Measurements from ENCODE around the gene PHF2.

Gene PHF2

GRCh38 chr9:93679536-93680442 lies 103.4 kb downstream of the PHF2 start:
- in situ Hi-C loops (cut with MboI; ENCODE audit: low pct_unique_long_range_greater_than_20kb, low sequenced_read_pairs) = loop anchor here (10.0 to 25.0 kb wide), 3 partner anchors 92 to 533 kb away; partner anchors contain the start of gene PHF2
- no peak for DNase-seq

GRCh38 chr9:93680443-93681268 lies 104.3 kb downstream of the PHF2 start:
- in situ Hi-C loops (cut with MboI; ENCODE audit: low pct_unique_long_range_greater_than_20kb, low sequenced_read_pairs) = loop anchor here (10.0 to 25.0 kb wide), 3 partner anchors 93 to 532 kb away; partner anchors contain the start of gene PHF2
- DNase-seq = no peak

- in situ Hi-C loops (cut with MboI; ENCODE audit: low pct_unique_long_range_greater_than_20kb, low sequenced_read_pairs) = loop anchor here (10.0 to 25.0 kb wide), 3 partner anchors 94 to 531 kb away; partner anchors contain the start of gene PHF2
- no peak for DNase-seq
Measured at GRCh38 chr9:93681269-93682154, 105.1 kb downstream of the PHF2 start.

- in situ Hi-C loops (cut with MboI; ENCODE audit: low pct_unique_long_range_greater_than_20kb, low sequenced_read_pairs) = loop anchor here (10.0 to 25.0 kb wide), 3 partner anchors 95 to 530 kb away; partner anchors contain the start of gene PHF2
- DNase-seq = peak; percentile 73
Measured at GRCh38 chr9:93682155-93682968, 106.0 kb downstream of the PHF2 start.

- in situ Hi-C loops (cut with MboI; ENCODE audit: low pct_unique_long_range_greater_than_20kb, low sequenced_read_pairs) = loop anchor here (10.0 to 25.0 kb wide), 3 partner anchors 96 to 529 kb away; partner anchors contain the start of gene PHF2
- DNase-seq = no peak
Measured at GRCh38 chr9:93683331-93684134, 107.1 kb downstream of the PHF2 start.

GRCh38 chr9:93684161-93684765 lies 107.9 kb downstream of the PHF2 start:
- in situ Hi-C loops (cut with MboI; ENCODE audit: low pct_unique_long_range_greater_than_20kb, low sequenced_read_pairs) = loop anchor here (10.0 to 25.0 kb wide), 3 partner anchors 97 to 528 kb away; partner anchors contain the start of gene PHF2
- no peak for DNase-seq

GRCh38 chr9:93684806-93685543 lies 108.6 kb downstream of the PHF2 start:
- DNase-seq = peak; percentile 28
- in situ Hi-C loops (cut with MboI; ENCODE audit: low pct_unique_long_range_greater_than_20kb, low sequenced_read_pairs) = loop anchor here (10.0 to 25.0 kb wide), 3 partner anchors 98 to 527 kb away; partner anchors contain the start of gene PHF2

- no peak for DNase-seq
- in situ Hi-C loops (cut with MboI; ENCODE audit: low pct_unique_long_range_greater_than_20kb, low sequenced_read_pairs) = loop anchor here (10.0 to 25.0 kb wide), 3 partner anchors 99 to 526 kb away; partner anchors contain the start of gene PHF2
Measured at GRCh38 chr9:93686127-93686879, 109.9 kb downstream of the PHF2 start.

GRCh38 chr9:93686880-93687236 lies 110.5 kb downstream of the PHF2 start:
- in situ Hi-C loops (cut with MboI; ENCODE audit: low pct_unique_long_range_greater_than_20kb, low sequenced_read_pairs) = loop anchor here (10.0 to 25.0 kb wide), 3 partner anchors 100 to 525 kb away; partner anchors contain the start of gene PHF2
- no peak for DNase-seq

- in situ Hi-C loops (cut with MboI; ENCODE audit: low pct_unique_long_range_greater_than_20kb, low sequenced_read_pairs) = loop anchor here (25.0 kb wide), 2 partner anchors 103 to 522 kb away; partner anchors contain the start of gene PHF2
- no peak for DNase-seq
Measured at GRCh38 chr9:93690618-93691017, 114.2 kb downstream of the PHF2 start.

GRCh38 chr9:93693129-93693528 lies 116.7 kb downstream of the PHF2 start:
- DNase-seq = no peak
- in situ Hi-C loops (cut with MboI; ENCODE audit: low pct_unique_long_range_greater_than_20kb, low sequenced_read_pairs) = loop anchor here (25.0 kb wide), 2 partner anchors 106 to 519 kb away; partner anchors contain the start of gene PHF2

- in situ Hi-C loops (cut with MboI; ENCODE audit: low pct_unique_long_range_greater_than_20kb, low sequenced_read_pairs) = loop anchor here (25.0 kb wide), 2 partner anchors 110 to 515 kb away; partner anchors contain the start of gene PHF2
- no peak for DNase-seq
Measured at GRCh38 chr9:93697352-93698139, 121.2 kb downstream of the PHF2 start.

- DNase-seq = no peak
- in situ Hi-C loops (cut with MboI; ENCODE audit: low pct_unique_long_range_greater_than_20kb, low sequenced_read_pairs) = loop anchor here (25.0 kb wide), 2 partner anchors 111 to 514 kb away; partner anchors contain the start of gene PHF2
Measured at GRCh38 chr9:93698140-93698908, 121.9 kb downstream of the PHF2 start.
